Body of pancreas (tissue), 4 donors: ENCODE data around the gene PTBP3. TPM values are rescaled to one million over a fixed set of nuclear protein-coding genes. Genes with fewer than 3 reads are reported as not detected.
"Not testable (repeated sequence)": the region's sequence is repeated elsewhere in the genome, so short reads cannot be mapped to it uniquely, and the experiment has no call there.

Experiments used
- ATAC-seq: fragments of 150-250 bp; one replicate; pipeline ENCODE4 v1.9.1; 2016
- DNase-seq, 4 donors: peaks; one replicate each; pipeline ENCODE4 v3.0.0-alpha.2; 2019
- H3K27ac ChIP-seq, 4 donors: fragments of 200-600 bp; sonication (generic); 1 replicate in 3 of 4; 2 replicates in 1 of 4; pipeline versions ENCODE4 v1.5.1 to v1.6.1; 2016 to 2019; ENCODE audit warnings: mild to moderate bottlenecking in 1 of 4, mixed read lengths in 1 of 4, moderate library complexity in 1 of 4
- H3K27me3 ChIP-seq, 2 donors: fragments of 200-600 bp; sonication (generic); one replicate each; pipeline ENCODE4 v1.6.0; 2016; ENCODE audit warnings: mild to moderate bottlenecking in 1 of 2
- H3K36me3 ChIP-seq, 2 donors: fragments of 200-600 bp; sonication (generic); replicated peaks in 1 of 2; 2 replicates each; pipeline ENCODE4 v1.5.1; 2016; ENCODE audit warnings: low read depth in 2 of 2; ENCODE audit not compliant: insufficient read depth in 1 of 2
- H3K4me1 ChIP-seq: fragments of 200-600 bp; sonication (generic); one replicate; pipeline ENCODE4 v1.6.0; 2016
- H3K4me3 ChIP-seq, 2 donors: fragments of 200-600 bp; sonication (generic); 1 replicate in 1 of 2; 2 replicates in 1 of 2; pipeline ENCODE4 v1.5.1; 2016 to 2019
- H3K9me3 ChIP-seq, 3 donors: fragments of 200-600 bp; sonication (generic); 1 replicate in 2 of 3; 2 replicates in 1 of 3; pipeline ENCODE4 v1.5.1; 2016
- CTCF ChIP-seq, 7 experiments: fragments of 450-650 bp in 4 of 7; fragments of 200-600 bp in 3 of 7; sonication (generic) in 3 of 7; IDR thresholded peaks; one replicate each; pipeline ENCODE4 v1.5.1; 2016 to 2019; ENCODE audit warnings: antibody characterized with exemption in 7 of 7
- POLR2A ChIP-seq, 3 donors: fragments of 450-650 bp; IDR thresholded peaks; one replicate each; pipeline ENCODE4 v1.6.1; 2016; ENCODE audit warnings: antibody characterized with exemption in 3 of 3, mild to moderate bottlenecking in 2 of 3
- WGBS, 2 donors: methylation state at CpG; one replicate each; pipeline ENCODE4 v1.1.5; 2017; 5-methylcytosine and 5-hydroxymethylcytosine counted together
- intact Hi-C: fragments of 100-400 bp; cut with DNase I; formaldehyde crosslinking; loops from one replicate; pipeline ENCODE4 v1.15.1; 2023
- total RNA-seq, 2 donors: library from RNA; depleted of rRNA; stranded (reverse); fragments of >200 nt; gene quantifications; one replicate each; pipeline ENCODE4 v1.1.0, GENCODE V29; 2016

PTBP3 gene
- total RNA-seq, 2 donors from 2014 or later: 30.4 to 122 TPM

DNA sequence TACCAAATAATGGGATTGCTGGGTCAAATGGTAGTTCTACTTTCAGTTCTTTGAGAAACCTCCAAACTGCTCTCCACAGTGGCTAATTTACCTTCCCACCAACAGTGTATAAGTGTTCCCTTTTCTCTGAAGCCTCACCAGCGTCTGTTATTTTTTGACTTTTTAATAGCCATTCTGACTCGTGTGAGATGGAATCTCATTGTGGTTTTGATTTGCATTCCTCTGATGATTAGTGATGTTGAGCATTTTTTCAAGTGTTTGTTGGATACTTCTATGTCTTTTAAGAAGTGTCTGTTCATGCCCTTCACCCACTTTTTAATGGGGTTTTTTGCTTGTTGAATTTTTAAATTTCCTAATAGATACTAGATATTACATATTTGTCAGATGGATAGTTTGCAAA is 129.9 kb downstream of the PTBP3 start:
- intact Hi-C loops: no loop called here

DNA sequence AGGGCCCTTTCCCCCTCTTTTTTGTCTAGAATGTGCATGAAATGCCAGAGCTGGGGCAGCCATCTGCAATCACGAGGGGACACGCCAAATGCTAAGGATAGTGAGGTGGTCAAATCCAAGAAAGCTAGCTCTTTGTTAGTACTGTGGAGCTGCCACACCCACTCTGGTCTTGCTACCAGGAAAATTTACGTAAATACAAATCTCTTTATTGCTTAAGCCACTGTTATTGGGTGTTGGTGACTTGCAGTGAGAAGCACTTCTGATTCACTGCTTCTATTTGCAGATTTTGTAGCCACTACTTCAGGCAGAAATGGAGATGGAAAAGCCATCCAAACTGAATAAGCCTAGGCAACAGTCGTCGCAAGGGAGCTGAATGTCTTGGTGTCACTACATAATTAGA is 132.7 kb downstream of the PTBP3 start:
- ATAC-seq (no peak), DNase-seq (no peak)
- Histone ChIP-seq H3K27me3 (no peaks in the 10 kb centered on the region), H3K36me3 (no peaks in the 10 kb centered on the region), H3K9me3 (no peaks in the 10 kb centered on the region), H3K27ac (no peak overlapping the region), H3K4me3 (no peak overlapping the region), H3K4me1 (no peaks in the 10 kb centered on the region)
- 91% methylated on average over 5 of the region's 5 CpGs for WGBS, 2 donors
- intact Hi-C loops: no loop called here
- TF ChIP-seq POLR2A (IDR thresholded peaks at IDR 0.05) (no peak), CTCF (IDR thresholded peaks at IDR 0.05) (no peak)

More for the DNA sequence above, 129.9 kb downstream of the PTBP3 start:
- Histone ChIP-seq H3K36me3 (no peaks in the 10 kb centered on the region), H3K4me3 (no peak overlapping the region), H3K27ac (no peak overlapping the region), H3K4me1 (no peaks in the 10 kb centered on the region), H3K9me3 (peaks cover 0 to 3% (median 0%) of the 10 kb centered on the region in 3 donors), H3K27me3 (no peaks in the 10 kb centered on the region)
- ATAC-seq: no peak
- 83 to 100% methylated on average over 2 of the region's 2 CpGs for WGBS, 2 donors
- TF ChIP-seq CTCF (IDR thresholded peaks at IDR 0.05) (no peak), POLR2A (IDR thresholded peaks at IDR 0.05) (no peak)
- no peak for DNase-seq

DNA sequence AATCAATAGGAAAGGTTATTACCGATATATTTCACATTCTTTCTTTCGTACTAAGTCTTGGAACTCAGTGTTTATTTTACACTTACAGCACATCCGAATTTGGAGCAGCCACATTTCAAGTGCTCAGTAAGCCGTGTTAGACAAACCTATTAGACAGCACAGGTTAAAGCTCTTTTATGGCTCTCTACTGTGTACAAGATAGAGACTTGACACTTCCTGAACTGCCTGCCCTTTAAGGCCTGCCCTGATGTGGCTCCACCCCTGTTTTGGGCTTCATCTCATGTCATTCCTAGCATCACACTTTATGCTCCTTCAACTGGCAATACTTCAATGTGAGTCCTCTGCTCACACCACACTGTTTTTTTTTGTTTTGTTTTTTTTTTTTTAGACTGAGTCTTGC is 134.8 kb downstream of the PTBP3 start:
- WGBS, 2 donors: 51 to 75% methylated on average over 4 of the region's 4 CpGs
- TF ChIP-seq POLR2A (IDR thresholded peaks at IDR 0.05) (no peak), CTCF (IDR thresholded peaks at IDR 0.05) (no peak)
- DNase-seq: no peak
- no peak overlapping the region for H3K27ac ChIP-seq
- no peaks in the 10 kb centered on the region for H3K36me3 ChIP-seq
- H3K27me3 ChIP-seq: no peaks in the 10 kb centered on the region
- ATAC-seq: no peak
- no peaks in the 10 kb centered on the region for H3K9me3 ChIP-seq
- no peak overlapping the region for H3K4me3 ChIP-seq
- intact Hi-C loops: no loop called here
- no peaks in the 10 kb centered on the region for H3K4me1 ChIP-seq

DNA sequence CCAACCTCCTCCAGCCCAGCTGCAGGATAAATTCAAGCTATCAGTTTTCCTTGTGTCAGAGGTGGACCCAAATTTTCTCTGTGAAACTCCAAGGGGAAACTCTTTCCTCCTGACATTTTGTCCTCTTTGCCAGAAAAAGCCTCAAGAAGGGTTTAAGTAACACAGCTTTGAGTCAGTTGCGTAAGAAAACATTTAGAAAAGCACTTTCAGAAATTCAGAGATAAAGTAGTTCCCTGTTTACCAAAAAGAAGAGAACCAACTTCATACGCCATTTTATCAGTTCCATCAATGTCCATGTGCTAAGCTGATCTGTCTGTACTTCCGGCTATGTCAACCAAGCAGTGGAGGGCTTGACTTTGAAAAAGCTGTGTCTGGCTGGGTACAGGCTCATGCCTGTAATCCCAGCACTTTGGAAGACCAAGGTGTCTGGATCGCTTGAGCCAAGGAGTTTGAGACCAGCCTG is 138.4 kb downstream of the PTBP3 start:
- no peaks in the 10 kb centered on the region for H3K4me1 ChIP-seq
- DNase-seq (no peak), ATAC-seq (no peak)
- no peaks in the 10 kb centered on the region for H3K27me3 ChIP-seq
- H3K27ac ChIP-seq: no peak overlapping the region
- TF ChIP-seq POLR2A (IDR thresholded peaks at IDR 0.05) (no peak), CTCF (IDR thresholded peaks at IDR 0.05) (no peak)
- no peaks in the 10 kb centered on the region for H3K36me3 ChIP-seq
- no peaks in the 10 kb centered on the region for H3K9me3 ChIP-seq
- no peak overlapping the region for H3K4me3 ChIP-seq
- intact Hi-C loops: no loop called here
- WGBS, 2 donors: 75 to 87% methylated on average over 4 of the region's 4 CpGs

DNA sequence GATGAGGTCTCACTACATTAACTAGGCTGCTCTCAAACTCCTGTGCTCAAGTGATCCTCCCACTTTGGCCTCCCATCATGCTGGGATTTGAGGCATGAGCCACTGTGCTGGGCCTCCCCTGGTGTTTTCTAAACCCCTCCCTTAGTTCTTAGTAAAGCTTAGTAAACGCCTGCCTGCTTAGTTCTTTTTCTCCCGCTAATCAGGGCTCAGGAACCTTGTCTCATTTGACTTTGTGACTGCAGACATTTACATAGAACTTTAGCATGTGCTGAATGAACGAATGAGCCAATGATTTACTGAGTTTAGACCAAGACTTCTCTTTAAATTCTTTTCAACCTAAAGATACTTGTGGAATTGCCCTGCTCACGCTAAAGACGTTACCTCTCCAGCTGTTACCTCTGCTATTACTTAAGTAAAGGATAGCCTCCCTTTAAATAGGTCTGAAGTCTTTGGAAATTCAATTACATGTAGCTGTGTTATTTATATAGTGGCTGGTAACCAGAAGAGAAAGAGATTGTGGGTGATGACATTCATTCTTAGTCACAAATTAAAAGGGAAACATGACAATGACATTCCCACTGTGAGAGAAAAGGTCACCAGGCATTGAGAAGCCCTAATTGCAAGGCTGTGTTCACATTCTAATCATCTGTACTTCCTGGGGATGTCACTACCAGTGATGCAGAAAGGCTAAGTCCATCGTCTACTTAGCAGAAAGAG is 139.7 kb downstream of the PTBP3 start:
- Histone ChIP-seq H3K36me3 (no peaks in the 10 kb centered on the region), H3K27ac (no peak overlapping the region), H3K4me3 (no peak overlapping the region), H3K27me3 (no peaks in the 10 kb centered on the region), H3K4me1 (no peaks in the 10 kb centered on the region), H3K9me3 (no peaks in the 10 kb centered on the region)
- intact Hi-C loops: no loop called here
- TF ChIP-seq POLR2A (IDR thresholded peaks at IDR 0.05) (no peak), CTCF (IDR thresholded peaks at IDR 0.05) (no peak)
- 82 to 88% methylated on average over 6 of the region's 6 CpGs for WGBS, 2 donors
- DNase-seq (no peak), ATAC-seq (no peak)

DNA sequence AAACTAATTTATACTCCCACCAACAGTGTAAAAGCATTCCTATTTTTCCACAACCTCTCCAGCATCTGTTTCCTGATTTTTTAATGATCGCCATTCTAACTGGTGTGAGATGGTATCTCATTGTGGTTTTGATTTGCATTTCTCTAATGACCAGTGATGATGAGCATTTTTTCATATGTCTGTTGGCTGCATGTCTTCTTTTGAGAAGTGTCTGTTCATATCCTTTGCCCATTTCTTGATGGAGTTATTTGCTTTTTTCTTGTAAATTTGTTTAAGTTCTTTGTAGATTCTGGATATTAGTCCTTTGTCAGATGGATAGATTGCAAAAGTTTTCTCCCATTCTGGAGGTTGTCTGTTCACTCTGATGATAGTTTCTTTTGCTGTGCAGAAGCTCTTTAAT is 143.1 kb downstream of the PTBP3 start:
- intact Hi-C loops, H3K4me3 ChIP-seq, DNase-seq, H3K27ac ChIP-seq, H3K36me3 ChIP-seq, ATAC-seq, H3K27me3 ChIP-seq, H3K9me3 ChIP-seq, H3K4me1 ChIP-seq: not testable (repeated sequence)
- WGBS, 2 donors: 88 to 100% methylated on average over 1 of the region's 1 CpG
